WTC11 (cell line): ENCODE results near the gene LAMA4.

Source experiments
- ATF2 ChIP-seq: sonication (generic); formaldehyde crosslinking; IDR thresholded peaks from 2 replicates; pipeline ENCODE4 v1.8.1; 2022; ENCODE audit warnings: low read depth, missing genetic modification reagents, borderline replicate concordance
- ATF3 ChIP-seq: sonication (generic); formaldehyde crosslinking; conservative IDR thresholded peaks from 2 replicates; pipeline ENCODE4 v1.8.1; 2022; ENCODE audit warnings: mild to moderate bottlenecking, missing genetic modification reagents
- CREB1 ChIP-seq: sonication (generic); formaldehyde crosslinking; IDR thresholded peaks from 2 replicates; pipeline ENCODE4 v1.8.0; 2023; ENCODE audit warnings: mild to moderate bottlenecking, missing genetic modification reagents
- E2F5 ChIP-seq: sonication (generic); formaldehyde crosslinking; IDR thresholded peaks from 2 replicates; pipeline ENCODE4 v1.8.1; 2022; ENCODE audit warnings: mild to moderate bottlenecking, moderate library complexity, missing genetic modification reagents
- ETV6 ChIP-seq: sonication (generic); formaldehyde crosslinking; IDR thresholded peaks from 2 replicates; pipeline ENCODE4 v1.8.1; 2022; ENCODE audit warnings: mild to moderate bottlenecking, missing genetic modification reagents
- MYBL2 ChIP-seq: sonication (generic); formaldehyde crosslinking; IDR thresholded peaks from 2 replicates; pipeline ENCODE4 v1.8.1; 2023; ENCODE audit warnings: mild to moderate bottlenecking, moderate library complexity, missing genetic modification reagents
- NR1H2 ChIP-seq: sonication (generic); formaldehyde crosslinking; IDR thresholded peaks from 2 replicates; pipeline ENCODE4 v1.9.0; 2021; ENCODE audit warnings: mild to moderate bottlenecking, moderate library complexity, missing genetic modification reagents
- TEAD1 ChIP-seq: sonication (generic); formaldehyde crosslinking; IDR thresholded peaks from 2 replicates; pipeline ENCODE4 v1.8.0; 2022; ENCODE audit warnings: mild to moderate bottlenecking, missing genetic modification reagents
- TEAD4 ChIP-seq: sonication (generic); formaldehyde crosslinking; IDR thresholded peaks from 2 replicates; pipeline ENCODE4 v1.8.0; 2022; ENCODE audit warnings: mild to moderate bottlenecking, missing genetic modification reagents
- TF ChIP-seq, protein P1 (sequence below): fragments of 200-600 bp; IDR thresholded peaks from 2 replicates; pipeline ENCODE4 v1.8.0; 2022; ENCODE audit warnings: antibody characterized with exemption
- TF ChIP-seq, protein P2 (sequence below): fragments of 250-450 bp; sonication (Bioruptor Pico); IDR thresholded peaks from 2 replicates; pipeline ENCODE4 v1.9.0; 2021; ENCODE audit warnings: mild to moderate bottlenecking

DNA sequence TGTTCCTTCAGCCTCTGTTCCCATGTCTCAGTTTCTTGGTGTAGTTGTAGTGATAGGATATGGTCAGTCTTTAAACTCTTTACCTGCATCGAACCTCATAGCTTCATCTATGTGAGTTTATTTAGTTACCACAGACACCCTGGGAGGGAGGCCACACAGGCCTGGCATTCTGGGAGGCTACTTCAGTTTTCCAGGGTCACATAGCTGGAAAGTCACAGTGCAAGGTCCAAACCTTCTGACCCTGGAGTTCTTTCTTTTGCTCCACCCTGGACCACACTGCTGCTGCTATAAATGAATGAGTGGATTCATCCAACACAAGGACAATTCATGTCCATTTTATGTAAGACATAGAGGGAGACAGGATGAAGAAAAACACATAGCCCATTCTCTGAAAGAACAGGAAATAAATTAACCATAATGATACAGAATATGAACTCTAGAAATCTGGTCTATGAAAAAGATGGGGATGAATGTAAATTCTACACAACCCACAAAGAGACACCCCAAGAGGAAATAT is 60.8 kb downstream of the LAMA4 start:
- TF ChIP-seq, protein P1, sequence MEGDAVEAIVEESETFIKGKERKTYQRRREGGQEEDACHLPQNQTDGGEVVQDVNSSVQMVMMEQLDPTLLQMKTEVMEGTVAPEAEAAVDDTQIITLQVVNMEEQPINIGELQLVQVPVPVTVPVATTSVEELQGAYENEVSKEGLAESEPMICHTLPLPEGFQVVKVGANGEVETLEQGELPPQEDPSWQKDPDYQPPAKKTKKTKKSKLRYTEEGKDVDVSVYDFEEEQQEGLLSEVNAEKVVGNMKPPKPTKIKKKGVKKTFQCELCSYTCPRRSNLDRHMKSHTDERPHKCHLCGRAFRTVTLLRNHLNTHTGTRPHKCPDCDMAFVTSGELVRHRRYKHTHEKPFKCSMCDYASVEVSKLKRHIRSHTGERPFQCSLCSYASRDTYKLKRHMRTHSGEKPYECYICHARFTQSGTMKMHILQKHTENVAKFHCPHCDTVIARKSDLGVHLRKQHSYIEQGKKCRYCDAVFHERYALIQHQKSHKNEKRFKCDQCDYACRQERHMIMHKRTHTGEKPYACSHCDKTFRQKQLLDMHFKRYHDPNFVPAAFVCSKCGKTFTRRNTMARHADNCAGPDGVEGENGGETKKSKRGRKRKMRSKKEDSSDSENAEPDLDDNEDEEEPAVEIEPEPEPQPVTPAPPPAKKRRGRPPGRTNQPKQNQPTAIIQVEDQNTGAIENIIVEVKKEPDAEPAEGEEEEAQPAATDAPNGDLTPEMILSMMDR: no peak
- no peak for TF ChIP-seq NR1H2 (CRISPR knock-in tag)
- TF ChIP-seq E2F5: no peak
- TF ChIP-seq, protein P2, sequence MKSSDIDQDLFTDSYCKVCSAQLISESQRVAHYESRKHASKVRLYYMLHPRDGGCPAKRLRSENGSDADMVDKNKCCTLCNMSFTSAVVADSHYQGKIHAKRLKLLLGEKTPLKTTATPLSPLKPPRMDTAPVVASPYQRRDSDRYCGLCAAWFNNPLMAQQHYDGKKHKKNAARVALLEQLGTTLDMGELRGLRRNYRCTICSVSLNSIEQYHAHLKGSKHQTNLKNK (CRISPR knock-in tag): no peak
- no peak for TF ChIP-seq ETV6 (CRISPR knock-in tag)
- TF ChIP-seq TEAD1 (CRISPR knock-in tag): no peak
- no peak for TF ChIP-seq ATF3
- TF ChIP-seq MYBL2 (CRISPR knock-in tag): no peak
- no peak for TF ChIP-seq TEAD4 (CRISPR knock-in tag)
- no peak for TF ChIP-seq ATF2 (CRISPR knock-in tag)
- no peak for TF ChIP-seq CREB1 (CRISPR knock-in tag)
